Measurements from ENCODE around the gene FCSK. TPM values are rescaled to one million over a fixed set of nuclear protein-coding genes. Genes with fewer than 3 reads are reported as not detected.

The FCSK gene
- total and polyA plus RNA-seq, 7 donors: 4.9 to 11.0 (median 8.0) TPM

- ATAC-seq: no peak
- intact Hi-C loops (cut with DNase I): no loop called here
- Histone ChIP-seq H3K36me3 (ENCODE audit: insufficient read depth in 1 of 2, low read depth in 1 of 2) (peaks cover 8 to 89% of the 10 kb centered on the region in 2 donors), H3K27ac (no peak overlapping the region), H3K4me3 (no peak overlapping the region), H3K27me3 (ENCODE audit: insufficient read depth in 3 of 3, low read length in 2 of 3) (no peaks in the 10 kb centered on the region), H3K9me3 (no peaks in the 10 kb centered on the region), H3K4me1 (peaks cover 5% of the 10 kb centered on the region)
- DNase-seq: no peak
- 64 to 69% (median 65%) methylated on average over 5 of the region's 5 CpGs for WGBS, 3 donors
- no peak for TF ChIP-seq CTCF (IDR thresholded peaks at IDR 0.05)
Measured at GRCh38 chr16:70508752-70509151, 54.4 kb downstream of the FCSK start.

DNA sequence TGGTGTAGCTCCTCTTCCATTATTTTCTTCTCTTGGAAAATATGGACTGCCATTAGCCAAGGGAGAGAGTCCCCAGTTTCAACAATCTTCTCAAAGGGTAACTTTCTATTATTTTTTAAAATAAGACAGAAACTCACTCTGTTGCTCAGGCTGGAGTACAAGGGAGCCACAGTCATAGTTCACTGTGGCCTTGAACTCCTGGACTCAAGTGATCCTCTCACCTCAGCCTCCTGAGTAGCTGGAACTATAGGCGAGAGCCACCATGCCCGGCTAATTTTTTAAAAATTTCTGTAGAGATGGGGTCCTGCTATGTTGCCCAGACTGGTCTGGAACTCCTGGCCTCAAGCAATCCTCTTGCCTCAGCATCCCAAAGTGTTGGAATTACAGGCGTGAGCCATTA, 55.8 kb downstream of the FCSK start:
- ATAC-seq: no peak
- WGBS, 3 donors: 93 to 98% (median 94%) methylated on average over 3 of the region's 3 CpGs
- intact Hi-C loops (cut with DNase I): no loop called here

GRCh38 chr16:70511833-70512232, 57.4 kb downstream of the FCSK start:
- Histone ChIP-seq H3K4me1 (peaks cover 5% of the 10 kb centered on the region), H3K27ac (peak overlapping the region; percentile 20), H3K27me3 (ENCODE audit: insufficient read depth in 3 of 3, low read length in 2 of 3) (no peaks in the 10 kb centered on the region), H3K36me3 (ENCODE audit: insufficient read depth in 1 of 2, low read depth in 1 of 2) (peaks cover 10 to 100% of the 10 kb centered on the region in 2 donors), H3K9me3 (no peaks in the 10 kb centered on the region), H3K4me3 (no peak overlapping the region)
- DNase-seq (no peak), ATAC-seq (no peak)
- 88 to 100% (median 98%) methylated on average over 1 of the region's 1 CpG for WGBS, 3 donors
- intact Hi-C loops (cut with DNase I): no loop called here
- TF ChIP-seq CTCF (IDR thresholded peaks at IDR 0.05): no peak

More for the DNA sequence above, 55.8 kb downstream of the FCSK start:
- Histone ChIP-seq H3K27ac (no peak overlapping the region), H3K36me3 (ENCODE audit: insufficient read depth in 1 of 2, low read depth in 1 of 2) (peaks cover 10 to 91% of the 10 kb centered on the region in 2 donors), H3K9me3 (no peaks in the 10 kb centered on the region), H3K27me3 (ENCODE audit: insufficient read depth in 3 of 3, low read length in 2 of 3) (no peaks in the 10 kb centered on the region), H3K4me3 (no peak overlapping the region), H3K4me1 (peaks cover 5% of the 10 kb centered on the region)
- no peak for TF ChIP-seq CTCF (IDR thresholded peaks at IDR 0.05)
- DNase-seq: no peak

DNA sequence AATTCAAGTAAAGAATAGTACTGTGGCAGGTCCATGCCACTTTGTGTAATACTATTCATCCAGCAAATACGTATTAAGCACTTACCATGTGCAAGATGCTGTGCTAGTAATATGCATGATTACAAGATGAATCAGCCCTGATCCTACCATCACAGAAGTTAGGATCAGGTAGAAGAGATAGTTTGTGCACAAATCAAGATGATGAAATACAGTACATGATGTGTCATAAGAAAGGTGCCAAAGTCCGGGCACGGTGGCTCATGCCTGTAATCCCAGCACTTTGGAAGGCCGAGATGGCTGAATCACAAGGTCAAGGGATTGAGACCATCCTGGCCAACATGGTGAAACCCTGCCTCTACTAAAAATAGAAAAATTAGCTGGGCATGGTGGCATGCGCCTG, 58.1 kb downstream of the FCSK start:
- intact Hi-C loops (cut with DNase I): no loop called here
- 39 to 77% (median 50%) methylated on average over 5 of the region's 5 CpGs for WGBS, 3 donors
- Histone ChIP-seq H3K36me3 (ENCODE audit: insufficient read depth in 1 of 2, low read depth in 1 of 2) (peaks cover 13 to 100% of the 10 kb centered on the region in 2 donors), H3K27ac (no peak overlapping the region), H3K9me3 (no peaks in the 10 kb centered on the region), H3K27me3 (ENCODE audit: insufficient read depth in 3 of 3, low read length in 2 of 3) (no peaks in the 10 kb centered on the region), H3K4me1 (peaks cover 5% of the 10 kb centered on the region), H3K4me3 (no peak overlapping the region)
- no peak for TF ChIP-seq CTCF (IDR thresholded peaks at IDR 0.05)
- DNase-seq (peak; percentile 23 to 63), ATAC-seq (peak; percentile 82 to 93 (median 92))

GRCh38 chr16:70520612-70521297, 66.4 kb downstream of the FCSK start:
- DNase-seq (no peak), ATAC-seq (no peak)
- Histone ChIP-seq H3K36me3 (ENCODE audit: insufficient read depth in 1 of 2, low read depth in 1 of 2) (peaks cover 3 to 41% of the 10 kb centered on the region in 2 donors), H3K27me3 (ENCODE audit: insufficient read depth in 3 of 3, low read length in 2 of 3) (no peaks in the 10 kb centered on the region), H3K9me3 (no peaks in the 10 kb centered on the region), H3K4me1 (peaks cover 15% of the 10 kb centered on the region), H3K4me3 (no peak overlapping the region), H3K27ac (no peak overlapping the region)
- intact Hi-C loops (cut with DNase I): no loop called here
- TF ChIP-seq CTCF (IDR thresholded peaks at IDR 0.05): no peak
- 82 to 91% (median 86%) methylated on average over 8 of the region's 8 CpGs for WGBS, 3 donors
